ENCODE results near the gene SLC39A5.
A peak's percentile ranks its signal among the peaks of the same experiment; 100 is the strongest.

Gene SLC39A5

GRCh38 chr12:56216461-56216860, 13.4 kb upstream of the SLC39A5 start:
- DNase-seq: no peak

- DNase-seq: no peak
Observed at GRCh38 chr12:56219840-56220239, 10.0 kb upstream of the SLC39A5 start.

- DNase-seq: no peak
Observed at GRCh38 chr12:56220611-56221231, 9.1 kb upstream of the SLC39A5 start.

GRCh38 chr12:56221232-56221756, 8.6 kb upstream of the SLC39A5 start:
- DNase-seq: peak; percentile 14

GRCh38 chr12:56221757-56222530, 7.9 kb upstream of the SLC39A5 start, which contains the start of gene RNF41:
TSS of gene RNF41 (minus strand) at chr12:56221922. CDS start at chr12:56214047, 7,875 bp downstream.
- DNase-seq: peak; percentile 94

GRCh38 chr12:56222531-56222895, 7.3 kb upstream of the SLC39A5 start:
- no peak for DNase-seq

- no peak for DNase-seq
Observed at GRCh38 chr12:56223571-56224101, 6.2 kb upstream of the SLC39A5 start.

GRCh38 chr12:56224102-56224701, 5.6 kb upstream of the SLC39A5 start, which contains the start of gene NABP2:
TSS of gene NABP2 (plus strand) at chr12:56224342. CDS start at chr12:56224857, 515 bp downstream.
- peak; percentile 96 for DNase-seq

- DNase-seq: no peak
Observed at GRCh38 chr12:56224954-56225353, 4.9 kb upstream of the SLC39A5 start.

- no peak for DNase-seq
Observed at GRCh38 chr12:56229082-56229481, 769 bp upstream of the SLC39A5 start.

GRCh38 chr12:56230432-56231183, 757 bp downstream of the SLC39A5 start:
- DNase-seq: no peak

- no peak for DNase-seq
Observed at GRCh38 chr12:56231184-56231582, 1.3 kb downstream of the SLC39A5 start.

GRCh38 chr12:56234746-56235436, 5.0 kb downstream of the SLC39A5 start:
- DNase-seq: no peak

- no peak for DNase-seq
Observed at GRCh38 chr12:56236091-56236490, 6.2 kb downstream of the SLC39A5 start.

- DNase-seq: no peak
Observed at GRCh38 chr12:56236985-56237384, 7.1 kb downstream of the SLC39A5 start.

- no peak for DNase-seq
Observed at GRCh38 chr12:56237552-56237951, 7.7 kb downstream of the SLC39A5 start.

- no peak for DNase-seq
Observed at GRCh38 chr12:56241424-56242303, 11.8 kb downstream of the SLC39A5 start.

- no peak for DNase-seq
Observed at GRCh38 chr12:56242986-56243385, 13.1 kb downstream of the SLC39A5 start.

- no peak for DNase-seq
Observed at GRCh38 chr12:56243731-56244181, 13.9 kb downstream of the SLC39A5 start.

- DNase-seq: no peak
Observed at GRCh38 chr12:56244494-56244893, 14.6 kb downstream of the SLC39A5 start.

GRCh38 chr12:56247923-56248322, 18.1 kb downstream of the SLC39A5 start:
- DNase-seq: no peak
